PC-9 (cell line): ENCODE data around the gene SGSH. TPM values are rescaled to one million over a fixed set of nuclear protein-coding genes. Genes with fewer than 3 reads are reported as not detected.

Experiments used
- BruUV-seq: library from RNA; stranded (reverse); fragments of 400-500 nt; replicated peaks from 2 replicates; lab custom pipeline; 2021; lab: Mats Ljungman, UMichigan
- CTCF ChIA-PET: fragments of 300-600 bp; sonication (Branson Sonifier 250); formaldehyde crosslinking; loops from one replicate; lab custom pipeline; 2022; ENCODE audit warnings: antibody characterized with exemption; lab: Charles Lee
- POLR2A ChIA-PET: fragments of 300-600 bp; sonication (Branson Sonifier 250); formaldehyde crosslinking; loops from one replicate; lab custom pipeline; 2022; ENCODE audit warnings: antibody characterized with exemption; ENCODE audit not compliant: unreplicated experiment; lab: Charles Lee
- DNase-seq, 2 experiments: peaks; one replicate each; pipeline versions ENCODE4 v3.0.0 to v3.0.0-alpha.2; 2015 to 2022; ENCODE audit warnings: mixed read lengths in 1 of 2
- H2AFZ ChIP-seq: fragments of 200-600 bp; sonication (generic); 2 replicates; pipeline ENCODE4 v1.8.1; 2017; ENCODE audit warnings: antibody characterized with exemption
- H3F3A ChIP-seq: fragments of 200-600 bp; sonication (generic); 2 replicates; pipeline ENCODE4 v1.8.1; 2017; ENCODE audit warnings: antibody characterized with exemption, mild to moderate bottlenecking, low read depth; ENCODE audit not compliant: insufficient read depth
- H3K27ac ChIP-seq: fragments of 200-600 bp; sonication (generic); 2 replicates; pipeline ENCODE4 v1.6.1; 2016; ENCODE audit warnings: mixed run types
- H3K27me3 ChIP-seq: fragments of 200-600 bp; sonication (generic); 2 replicates; pipeline ENCODE4 v1.6.1; 2016; ENCODE audit warnings: low read depth, mixed run types; ENCODE audit not compliant: insufficient read depth
- H3K36me3 ChIP-seq: fragments of 200-600 bp; sonication (generic); 2 replicates; pipeline ENCODE4 v1.6.1; 2016; ENCODE audit warnings: low read depth, mixed run types
- H3K4me1 ChIP-seq: fragments of 200-600 bp; sonication (generic); replicated peaks from 2 replicates; pipeline ENCODE4 v1.6.1; 2016; ENCODE audit warnings: mixed run types; ENCODE audit not compliant: insufficient read depth
- H3K4me2 ChIP-seq: fragments of 200-600 bp; sonication (generic); 2 replicates; pipeline ENCODE4 v1.6.1; 2017; ENCODE audit warnings: mixed run types
- H3K4me3 ChIP-seq: fragments of 200-600 bp; sonication (generic); 2 replicates; pipeline ENCODE4 v1.6.1; 2016; ENCODE audit warnings: mixed run types
- H3K79me2 ChIP-seq: fragments of 200-600 bp; sonication (generic); 2 replicates; pipeline ENCODE4 v1.6.1; 2017; ENCODE audit warnings: low read depth, mixed run types
- H3K9me2 ChIP-seq: fragments of 200-600 bp; sonication (generic); 2 replicates; pipeline ENCODE4 v1.8.1; 2017; ENCODE audit warnings: mild to moderate bottlenecking; ENCODE audit not compliant: insufficient read depth
- H3K9me3 ChIP-seq: fragments of 200-600 bp; sonication (generic); 2 replicates; pipeline ENCODE4 v1.8.1; 2016; ENCODE audit warnings: low read depth; ENCODE audit not compliant: insufficient read depth
- H4K20me1 ChIP-seq: fragments of 200-600 bp; sonication (generic); 2 replicates; pipeline ENCODE4 v1.8.1; 2017; ENCODE audit not compliant: insufficient read depth
- CTCF ChIP-seq: fragments of 200-600 bp; sonication (generic); conservative IDR thresholded peaks from 2 replicates; pipeline ENCODE4 v1.6.1; 2017; ENCODE audit warnings: mixed run types, antibody characterized with exemption, mild to moderate bottlenecking, moderate library complexity
- EZH2 ChIP-seq: fragments of 200-600 bp; sonication (generic); IDR thresholded peaks from 2 replicates; pipeline ENCODE4 v1.8.0; 2017; ENCODE audit warnings: antibody characterized with exemption, low read depth
- intact Hi-C: fragments of 100-400 bp; cut with micrococcal nuclease; formaldehyde crosslinking; loops from one replicate; pipeline ENCODE4 v1.10.0; 2022; ENCODE audit not compliant: unreplicated experiment
- total RNA-seq: library from RNA; stranded (reverse); gene quantifications from 2 replicates; pipeline ENCODE4 v1.2.3, GENCODE V29; 2021

SGSH gene
- total RNA-seq, 1 experiment from 2014 or later, result 28.4 TPM

GRCh38 chr17:80212511-80212910, 7.6 kb downstream of the SGSH start:
- POLR2A ChIA-PET, result no interaction called here
- Histone ChIP-seq H3K27me3 (no peaks in the 10 kb centered on the region), H3K9me3 (no peaks in the 10 kb centered on the region)

GRCh38 chr17:80212109-80212508, 8.0 kb downstream of the SGSH start:
- no peaks in the 10 kb centered on the region for H3K9me3 ChIP-seq
- no peak overlapping the region for H3K4me3 ChIP-seq
- H3K9me2 ChIP-seq, result no peaks in the 10 kb centered on the region
- H3K36me3 ChIP-seq, result no peaks in the 10 kb centered on the region
- H3K27ac ChIP-seq, result no peak overlapping the region
- H3K4me1 ChIP-seq, result no peaks in the 10 kb centered on the region
- H2AFZ ChIP-seq, result no peak overlapping the region
- H3F3A ChIP-seq, result no peaks in the 10 kb centered on the region
- TF ChIP-seq CTCF (no peak), EZH2 (no peak)
- BruUV-seq, result no TSS peak
- H4K20me1 ChIP-seq, result no peaks in the 10 kb centered on the region
- ChIA-PET CTCF (interaction anchor here (0.5 kb wide), 1 partner anchor 111 kb away, joined by 3 read pairs; the partner anchor contains the start of gene GAA), POLR2A (no interaction called here)
- intact Hi-C loops, result no loop called here
- H3K4me2 ChIP-seq, result no peak overlapping the region
- no peaks in the 10 kb centered on the region for H3K79me2 ChIP-seq
- no peaks in the 10 kb centered on the region for H3K27me3 ChIP-seq
- DNase-seq, result no peak

More at GRCh38 chr17:80212511-80212910, 7.6 kb downstream of the SGSH start:
- Histone ChIP-seq H3F3A (no peaks in the 10 kb centered on the region), H3K36me3 (no peaks in the 10 kb centered on the region), H3K79me2 (no peaks in the 10 kb centered on the region), H2AFZ (no peak overlapping the region), H3K4me2 (no peak overlapping the region), H3K4me1 (no peaks in the 10 kb centered on the region), H3K27ac (no peak overlapping the region), H4K20me1 (no peaks in the 10 kb centered on the region; the same call in 1 of the 2 replicates), H3K9me2 (no peaks in the 10 kb centered on the region), H3K4me3 (no peak overlapping the region)
- intact Hi-C loops, result no loop called here
- TF ChIP-seq CTCF (no peak), EZH2 (no peak)
- no peak for DNase-seq
- CTCF ChIA-PET, result interaction anchor here (0.5 kb wide), 1 partner anchor 111 kb away, joined by 3 read pairs; the partner anchor contains the start of gene GAA
- BruUV-seq, result no TSS peak

- CTCF ChIA-PET, result no interaction called here
- H4K20me1 ChIP-seq, result no peaks in the 10 kb centered on the region
Observed at GRCh38 chr17:80210348-80211108, 9.6 kb downstream of the SGSH start.

More at GRCh38 chr17:80210348-80211108, 9.6 kb downstream of the SGSH start:
- intact Hi-C loops, result no loop called here
- no peak for TF ChIP-seq EZH2
- TF ChIP-seq CTCF, result no peak
- POLR2A ChIA-PET, result no interaction called here
- H3K27me3 ChIP-seq, result no peaks in the 10 kb centered on the region
- no peak overlapping the region for H3K4me2 ChIP-seq
- H2AFZ ChIP-seq, result no peak overlapping the region
- no peaks in the 10 kb centered on the region for H3K79me2 ChIP-seq
- no peaks in the 10 kb centered on the region for H3K36me3 ChIP-seq
- no peak overlapping the region for H3K4me3 ChIP-seq
- BruUV-seq, result no TSS peak
- H3F3A ChIP-seq, result no peaks in the 10 kb centered on the region
- no peaks in the 10 kb centered on the region for H3K4me1 ChIP-seq
- H3K9me3 ChIP-seq, result no peaks in the 10 kb centered on the region
- H3K9me2 ChIP-seq, result no peaks in the 10 kb centered on the region
- no peak overlapping the region for H3K27ac ChIP-seq
- DNase-seq, result no peak
